Ishikawa (cell line): ENCODE measurements around the gene KIF13A.

ENCODE experiments used
- CEBPB ChIP-seq: IDR thresholded peaks from 2 replicates; pipeline ENCODE4 v1.6.1; 2012
- CREB1 ChIP-seq: IDR thresholded peaks from 2 replicates; pipeline ENCODE4 v1.6.1; 2012; ENCODE audit warnings: low read depth
- EP300 ChIP-seq: IDR thresholded peaks from 2 replicates; pipeline ENCODE4 v1.6.1; 2012; ENCODE audit warnings: borderline replicate concordance
- RAD21 ChIP-seq: IDR thresholded peaks from 2 replicates; pipeline ENCODE4 v1.6.1; 2012; ENCODE audit warnings: low read depth
- TAF1 ChIP-seq: IDR thresholded peaks from 2 replicates; pipeline ENCODE4 v1.6.1; 2012; ENCODE audit warnings: low read depth, mild to moderate bottlenecking
- TCF12 ChIP-seq: IDR thresholded peaks from 2 replicates; pipeline ENCODE4 v1.6.1; 2012; ENCODE audit warnings: low read depth
- YY1 ChIP-seq: IDR thresholded peaks from 2 replicates; pipeline ENCODE4 v1.6.1; 2012; ENCODE audit warnings: low read depth
- ZBTB7A ChIP-seq: IDR thresholded peaks from 2 replicates; pipeline ENCODE4 v1.6.1; 2012; ENCODE audit warnings: low read depth
- TF ChIP-seq, protein P1 (sequence below): IDR thresholded peaks from 2 replicates; pipeline ENCODE4 v1.6.1; 2012
- TF ChIP-seq, protein P2 (sequence below): IDR thresholded peaks from 2 replicates; pipeline ENCODE4 v1.6.1; 2012
- TF ChIP-seq, protein P3 (sequence below): IDR thresholded peaks from 2 replicates; pipeline ENCODE4 v1.6.1; 2012; ENCODE audit warnings: low read depth, mild to moderate bottlenecking

DNA sequence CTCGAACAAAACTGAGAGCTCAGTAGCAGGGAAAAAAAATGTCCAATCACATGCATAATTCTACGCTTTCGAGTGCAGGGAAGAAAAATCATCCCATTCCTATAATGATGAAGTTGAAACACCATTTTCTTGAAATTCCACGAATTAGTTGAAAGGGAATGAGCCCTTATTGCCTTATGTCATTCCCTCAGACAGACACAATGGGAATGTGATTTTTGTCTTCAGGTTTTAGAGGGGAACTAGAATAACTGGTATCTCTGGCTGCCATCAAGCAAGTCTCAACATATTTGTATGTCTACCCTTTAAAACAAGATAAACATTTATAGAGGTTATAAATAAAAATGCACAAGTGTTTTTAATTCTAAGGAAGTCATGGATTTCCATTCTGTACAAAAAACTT, 87.9 kb downstream of the KIF13A start:
- TF ChIP-seq YY1 (no peak), CREB1 (no peak), CEBPB (no peak), EP300 (no peak), ZBTB7A (no peak), TCF12 (no peak), RAD21 (no peak), TAF1 (no peak)
- TF ChIP-seq, protein P1, sequence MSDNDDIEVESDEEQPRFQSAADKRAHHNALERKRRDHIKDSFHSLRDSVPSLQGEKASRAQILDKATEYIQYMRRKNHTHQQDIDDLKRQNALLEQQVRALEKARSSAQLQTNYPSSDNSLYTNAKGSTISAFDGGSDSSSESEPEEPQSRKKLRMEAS: no peak
- TF ChIP-seq, protein P2, sequence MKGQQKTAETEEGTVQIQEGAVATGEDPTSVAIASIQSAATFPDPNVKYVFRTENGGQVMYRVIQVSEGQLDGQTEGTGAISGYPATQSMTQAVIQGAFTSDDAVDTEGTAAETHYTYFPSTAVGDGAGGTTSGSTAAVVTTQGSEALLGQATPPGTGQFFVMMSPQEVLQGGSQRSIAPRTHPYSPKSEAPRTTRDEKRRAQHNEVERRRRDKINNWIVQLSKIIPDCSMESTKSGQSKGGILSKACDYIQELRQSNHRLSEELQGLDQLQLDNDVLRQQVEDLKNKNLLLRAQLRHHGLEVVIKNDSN: no peak
- TF ChIP-seq, protein P3, sequence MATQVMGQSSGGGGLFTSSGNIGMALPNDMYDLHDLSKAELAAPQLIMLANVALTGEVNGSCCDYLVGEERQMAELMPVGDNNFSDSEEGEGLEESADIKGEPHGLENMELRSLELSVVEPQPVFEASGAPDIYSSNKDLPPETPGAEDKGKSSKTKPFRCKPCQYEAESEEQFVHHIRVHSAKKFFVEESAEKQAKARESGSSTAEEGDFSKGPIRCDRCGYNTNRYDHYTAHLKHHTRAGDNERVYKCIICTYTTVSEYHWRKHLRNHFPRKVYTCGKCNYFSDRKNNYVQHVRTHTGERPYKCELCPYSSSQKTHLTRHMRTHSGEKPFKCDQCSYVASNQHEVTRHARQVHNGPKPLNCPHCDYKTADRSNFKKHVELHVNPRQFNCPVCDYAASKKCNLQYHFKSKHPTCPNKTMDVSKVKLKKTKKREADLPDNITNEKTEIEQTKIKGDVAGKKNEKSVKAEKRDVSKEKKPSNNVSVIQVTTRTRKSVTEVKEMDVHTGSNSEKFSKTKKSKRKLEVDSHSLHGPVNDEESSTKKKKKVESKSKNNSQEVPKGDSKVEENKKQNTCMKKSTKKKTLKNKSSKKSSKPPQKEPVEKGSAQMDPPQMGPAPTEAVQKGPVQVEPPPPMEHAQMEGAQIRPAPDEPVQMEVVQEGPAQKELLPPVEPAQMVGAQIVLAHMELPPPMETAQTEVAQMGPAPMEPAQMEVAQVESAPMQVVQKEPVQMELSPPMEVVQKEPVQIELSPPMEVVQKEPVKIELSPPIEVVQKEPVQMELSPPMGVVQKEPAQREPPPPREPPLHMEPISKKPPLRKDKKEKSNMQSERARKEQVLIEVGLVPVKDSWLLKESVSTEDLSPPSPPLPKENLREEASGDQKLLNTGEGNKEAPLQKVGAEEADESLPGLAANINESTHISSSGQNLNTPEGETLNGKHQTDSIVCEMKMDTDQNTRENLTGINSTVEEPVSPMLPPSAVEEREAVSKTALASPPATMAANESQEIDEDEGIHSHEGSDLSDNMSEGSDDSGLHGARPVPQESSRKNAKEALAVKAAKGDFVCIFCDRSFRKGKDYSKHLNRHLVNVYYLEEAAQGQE: no peak
